Uterus (tissue), 2 donors: ENCODE data around the gene GPR33.

Source experiments
- CTCF ChIP-seq, 4 experiments: fragments of 200-600 bp in 2 of 4; fragments of 450-650 bp in 2 of 4; sonication (generic) in 2 of 4; IDR thresholded peaks; one replicate each; pipeline ENCODE4 v1.5.1; 2016 to 2019; ENCODE audit warnings: antibody characterized with exemption in 4 of 4, mild to moderate bottlenecking in 2 of 4, moderate library complexity in 1 of 4
- POLR2A ChIP-seq, 2 donors: fragments of 450-650 bp; IDR thresholded peaks; one replicate each; pipeline ENCODE4 v1.6.1; 2016; ENCODE audit warnings: antibody characterized with exemption in 2 of 2, mild to moderate bottlenecking in 1 of 2, moderate library complexity in 1 of 2

GRCh38 chr14:31449971-31450610, 37.7 kb downstream of the GPR33 start:
- TF ChIP-seq CTCF (IDR thresholded peaks at IDR 0.05), result peak; percentile 35 to 52 (median 41)
- TF ChIP-seq POLR2A (IDR thresholded peaks at IDR 0.05), result no peak
